GM12878 (cell line): ENCODE data around the gene PAK3. TPM values are rescaled to one million over a fixed set of nuclear protein-coding genes. Genes with fewer than 3 reads are reported as not detected.

ENCODE experiments used
- ATAC-seq: fragments of 200-7000 bp; cut with Tn5 transposase; 3 replicates; pipeline ENCODE4 v1.9.1; 2020; ENCODE audit warnings: mild to moderate bottlenecking, moderate library complexity
- BruUV-seq: library from RNA; stranded (reverse); fragments of 400-500 nt; replicated peaks from 2 replicates; lab custom pipeline; 2021; lab: Mats Ljungman, UMichigan
- CTCF ChIA-PET: fragments of 300-600 bp; sonication (Branson Sonifier 250); formaldehyde crosslinking; extraction: SDS; loops from one replicate; lab custom pipeline; 2021; ENCODE audit warnings: inconsistent platforms; lab: Yijun Ruan, JAX
- POLR2A ChIA-PET: fragments of 350-600 bp; formaldehyde crosslinking; extraction: SDS; loops from one replicate; lab custom pipeline; 2021; ENCODE audit warnings: inconsistent platforms; lab: Charles Lee
- RAD21 ChIA-PET: fragments of 300-600 bp; sonication (Branson Sonifier 250); formaldehyde crosslinking; loops from one replicate; lab custom pipeline; 2023; ENCODE audit warnings: antibody characterized with exemption; ENCODE audit not compliant: unreplicated experiment; lab: Charles Lee
- SMC1A ChIA-PET: fragments of 300-600 bp; sonication (Branson Sonifier 250); formaldehyde crosslinking; loops from one replicate; lab custom pipeline; 2023; ENCODE audit not compliant: unreplicated experiment, uncharacterized antibody; lab: Charles Lee
- DNase-seq: peaks from one replicate; pipeline ENCODE4 v3.0.0-alpha.2; 2011; ENCODE audit warnings: low read depth, low spot score
- FAIRE-seq: peaks from 3 replicates; lab custom pipeline; 2011; peaks lifted over from hg19 to GRCh38; lab: Jason Lieb, UNC
- H2AFZ ChIP-seq: 2 replicates; pipeline ENCODE4 v1.6.0; 2011; ENCODE audit warnings: low read depth, low read length, control low read depth; ENCODE audit not compliant: control insufficient read depth
- H3K27ac ChIP-seq: 2 replicates; pipeline ENCODE4 v1.5.1; 2011; ENCODE audit warnings: control low read depth; ENCODE audit not compliant: control insufficient read depth, insufficient read depth
- H3K27me3 ChIP-seq, 2 experiments: replicated peaks in 1 of 2; 2 replicates each; pipeline versions ENCODE4 v1.6.0 to v1.6.1; 2011; ENCODE audit warnings: low read length in 1 of 2; ENCODE audit not compliant: control insufficient read depth in 2 of 2, insufficient read depth in 2 of 2
- H3K36me3 ChIP-seq, 2 experiments: 2 replicates each; pipeline ENCODE4 v1.5.1; 2011; ENCODE audit warnings: low read length in 1 of 2; ENCODE audit not compliant: control insufficient read depth in 2 of 2, insufficient read depth in 2 of 2
- H3K4me1 ChIP-seq: 2 replicates; pipeline ENCODE4 v1.6.1; 2011; ENCODE audit warnings: mild to moderate bottlenecking, low read length, moderate library complexity, mixed read lengths; ENCODE audit not compliant: control insufficient read depth, insufficient read depth
- H3K4me2 ChIP-seq: 2 replicates; pipeline ENCODE4 v1.6.0; 2011; ENCODE audit warnings: control low read depth; ENCODE audit not compliant: control insufficient read depth, insufficient read depth
- H3K4me3 ChIP-seq: fragments of 200-600 bp; sonication (generic); 2 replicates; pipeline ENCODE4 v1.5.1; 2016
- H3K79me2 ChIP-seq: 2 replicates; pipeline ENCODE4 v1.6.0; 2011; ENCODE audit warnings: low read length; ENCODE audit not compliant: control insufficient read depth, insufficient read depth
- H3K9ac ChIP-seq: 2 replicates; pipeline ENCODE4 v1.8.0; 2011; ENCODE audit warnings: low read length, control low read depth, mixed read lengths; ENCODE audit not compliant: control insufficient read depth, insufficient read depth
- H3K9me3 ChIP-seq: replicated peaks from 3 replicates; pipeline ENCODE4 v1.5.1; 2011; ENCODE audit warnings: mild to moderate bottlenecking, low read length; ENCODE audit not compliant: control insufficient read depth, insufficient read depth
- H4K20me1 ChIP-seq: 2 replicates; pipeline ENCODE4 v1.6.0; 2011; ENCODE audit not compliant: control insufficient read depth, insufficient read depth
- CEBPB ChIP-seq, 2 experiments: fragments of 150-350 bp in 1 of 2; IDR thresholded peaks; 2 replicates each; pipeline ENCODE4 v1.6.1; 2012 to 2014; ENCODE audit warnings: low read depth in 2 of 2, low read length in 2 of 2, borderline replicate concordance in 1 of 2, inconsistent platforms in 1 of 2
- CUX1 ChIP-seq: IDR thresholded peaks from 2 replicates; pipeline ENCODE4 v1.6.1; 2012; ENCODE audit warnings: improper control_type of control experiment, low read depth, low read length; ENCODE audit not compliant: insufficient replicate concordance
- EZH2 ChIP-seq: IDR thresholded peaks from 2 replicates; pipeline ENCODE4 v1.6.1; 2012; ENCODE audit warnings: low read depth, mild to moderate bottlenecking, control low read depth, inconsistent platforms, low read length, borderline replicate concordance; ENCODE audit not compliant: control insufficient read depth
- HDAC6 ChIP-seq: fragments of 200-600 bp; sonication (generic); IDR thresholded peaks from one replicate; pipeline ENCODE4 v1.8.0; 2017; ENCODE audit warnings: antibody characterized with exemption; ENCODE audit not compliant: unreplicated experiment
- IRF5 ChIP-seq: fragments of 450-650 bp; IDR thresholded peaks from 2 replicates; pipeline ENCODE4 v1.6.1; 2017; ENCODE audit warnings: borderline replicate concordance
- JUNB ChIP-seq: IDR thresholded peaks from 2 replicates; pipeline ENCODE4 v1.6.1; 2016; ENCODE audit warnings: antibody characterized with exemption, mild to moderate bottlenecking
- LARP7 ChIP-seq: fragments of 450-650 bp; IDR thresholded peaks from 2 replicates; pipeline ENCODE4 v1.6.1; 2017; ENCODE audit warnings: mild to moderate bottlenecking
- MEF2A ChIP-seq: IDR thresholded peaks from 2 replicates; pipeline ENCODE4 v1.6.1; 2011; ENCODE audit warnings: low read depth, mild to moderate bottlenecking, low read length, moderate library complexity; ENCODE audit not compliant: insufficient read depth
- MTA3 ChIP-seq: IDR thresholded peaks from 2 replicates; pipeline ENCODE4 v1.6.1; 2012; ENCODE audit warnings: low read length, inconsistent platforms, borderline replicate concordance
- MYB ChIP-seq: fragments of 150-350 bp; IDR thresholded peaks from 2 replicates; pipeline ENCODE4 v1.6.1; 2014; ENCODE audit warnings: mild to moderate bottlenecking, low read depth, low read length, borderline replicate concordance
- POLR2AphosphoS2 ChIP-seq: IDR thresholded peaks from 2 replicates; pipeline ENCODE4 v1.6.1; 2011; ENCODE audit warnings: low read depth, mild to moderate bottlenecking, low read length, improper control_type of control experiment, moderate library complexity
- SMARCA5 ChIP-seq: fragments of 450-650 bp; IDR thresholded peaks from 2 replicates; pipeline ENCODE4 v1.6.1; 2017; ENCODE audit warnings: mild to moderate bottlenecking
- STAT1 ChIP-seq: fragments of 450-650 bp; conservative IDR thresholded peaks from 2 replicates; pipeline ENCODE4 v1.6.1; 2014; ENCODE audit warnings: antibody characterized with exemption, mild to moderate bottlenecking
- WRNIP1 ChIP-seq: IDR thresholded peaks from 2 replicates; pipeline ENCODE4 v1.6.1; 2011; ENCODE audit warnings: low read depth, low read length, improper control_type of control experiment, borderline replicate concordance
- ZBED1 ChIP-seq: IDR thresholded peaks from 2 replicates; pipeline ENCODE4 v1.6.1; 2016; ENCODE audit warnings: borderline replicate concordance
- ZBTB33 ChIP-seq: fragments of 450-650 bp; IDR thresholded peaks from 2 replicates; pipeline ENCODE4 v1.6.1; 2017; ENCODE audit warnings: mild to moderate bottlenecking
- ZNF217 ChIP-seq: fragments of 450-650 bp; IDR thresholded peaks from 2 replicates; pipeline ENCODE4 v1.6.1; 2017; ENCODE audit warnings: antibody characterized with exemption, mild to moderate bottlenecking
- ZSCAN29 ChIP-seq: fragments of 450-650 bp; IDR thresholded peaks from 2 replicates; pipeline ENCODE4 v1.6.1; 2017; ENCODE audit warnings: mild to moderate bottlenecking, moderate library complexity
- WGBS: methylation state at CpG from one replicate; pipeline ENCODE4 v1.1.6; 2016; ENCODE audit warnings: low lambda C conversion rate; ENCODE audit not compliant: insufficient replicate concordance, insufficient coverage; ENCODE audit errors: missing lambda C conversion rate; 5-methylcytosine and 5-hydroxymethylcytosine counted together
- in situ Hi-C: fragments of 300-500 bp; cut with MboI; formaldehyde crosslinking; loops from 9 replicates; pipeline ENCODE4 v1.14.3; 2018; ENCODE audit warnings: mixed read lengths
- intact Hi-C: fragments of 100-400 bp; cut with micrococcal nuclease; formaldehyde crosslinking; loops from one replicate; pipeline ENCODE4 v1.14.2; 2022; ENCODE audit not compliant: unreplicated experiment
- polyA plus RNA-seq, 11 experiments: library from polyadenylated mRNA; depleted of rRNA in 4 of 11; unstranded in 6 of 11; stranded (reverse) in 5 of 11; fragments of >200 nt; fragmentation: Nextera tagmentation in 4 of 11; fragmentation: Illumina TruSeq in 1 of 11; extraction: Ambion mirVana in 4 of 11; extraction: Trizol in 1 of 11; gene quantifications; 1 replicate in 1 of 11; 2 replicates in 10 of 11; pipeline versions ENCODE4 v1.2.1 to v1.2.3, GENCODE V29; 2011 to 2016; ENCODE audit warnings: inconsistent platforms in 2 of 11, missing spikeins in 2 of 11, low read depth in 1 of 11
- total RNA-seq, 4 experiments: library from RNA; depleted of rRNA in 3 of 4; stranded (reverse); fragments of >200 nt in 3 of 4; fragmentation: Illumina TruSeq in 1 of 4; extraction: Trizol in 1 of 4; gene quantifications; 2 replicates each; pipeline versions ENCODE4 v1.2.1 to v1.2.3, GENCODE V29; 2013 to 2021

The PAK3 gene
- total and polyA plus RNA-seq, 10 of the 15 experiments (the other 5 are each of a cell fraction or from before 2014, with no cell fraction given) = 0.02 to 0.10 (median 0.04) TPM; not detected in 6

GRCh38 chrX:111170017-111170416 lies 74.0 kb downstream of the PAK3 start:
- Histone ChIP-seq H3K27me3 (no peaks in the 10 kb centered on the region), H3K27ac (no peak overlapping the region), H3K79me2 (no peaks in the 10 kb centered on the region), H2AFZ (no peak overlapping the region), H3K9ac (no peak overlapping the region), H4K20me1 (no peaks in the 10 kb centered on the region), H3K4me1 (no peaks in the 10 kb centered on the region), H3K36me3 (no peaks in the 10 kb centered on the region), H3K9me3 (no peaks in the 10 kb centered on the region), H3K4me3 (no peak overlapping the region), H3K4me2 (no peak overlapping the region)
- 0% methylated on average over 1 of the region's 1 CpG for WGBS
- DNase-seq = no peak
- SMC1A ChIA-PET = no interaction called here
- FAIRE-seq = no peak
- no peak for ATAC-seq
- POLR2A ChIA-PET = no interaction called here
- intact Hi-C loops (no loop called here), in situ Hi-C loops (no loop called here)
- RAD21 ChIA-PET = no interaction called here
- BruUV-seq = no TSS peak
- CTCF ChIA-PET = interaction anchor here (0.9 to 1.4 kb wide), 4 partner anchors 70 to 281 kb away, joined by 3 to 4 read pairs (median 3); no protein-coding TSS in a partner anchor
- no peak for TF ChIP-seq CEBPB (IDR thresholded peaks at IDR 0.05; ENCODE audit: borderline replicate concordance in 1 of 2, low read depth in 2 of 2, low read length in 2 of 2)
- TF ChIP-seq MEF2A = no peak
- no peak for TF ChIP-seq ZBTB33
- no peak for TF ChIP-seq MYB
- no peak for TF ChIP-seq ZBED1
- TF ChIP-seq EZH2 = no peak
- TF ChIP-seq WRNIP1 = no peak
- TF ChIP-seq STAT1 = no peak
- TF ChIP-seq CUX1 = no peak
- TF ChIP-seq SMARCA5 = no peak
- no peak for TF ChIP-seq JUNB
- no peak for TF ChIP-seq MTA3
- no peak for TF ChIP-seq ZNF217
- no peak for TF ChIP-seq LARP7
- no peak for TF ChIP-seq POLR2AphosphoS2
- TF ChIP-seq ZSCAN29 = no peak
- TF ChIP-seq IRF5 = no peak
- TF ChIP-seq HDAC6 = no peak
